Measurements from ENCODE around the gene FIP1L1.

Gene FIP1L1

GRCh38 chr4:53481586-53481985, 104.1 kb downstream of the FIP1L1 start:
- DNase-seq (ENCODE audit: low read depth in 1 of 2, low spot score in 1 of 2), result no peak
- no peak overlapping the region for H3K27ac ChIP-seq (replicated peaks)
- TF ChIP-seq SPI1 (IDR thresholded peaks at IDR 0.05; ENCODE audit: borderline replicate concordance, low read depth), result no peak

GRCh38 chr4:53483250-53483649, 105.8 kb downstream of the FIP1L1 start:
- TF ChIP-seq GABPA (IDR thresholded peaks at IDR 0.05; ENCODE audit: low read depth), result no peak
- no peak for TF ChIP-seq POLR2AphosphoS5 (IDR thresholded peaks at IDR 0.05; ENCODE audit: low read depth)
- no peak for TF ChIP-seq SPI1 (IDR thresholded peaks at IDR 0.05; ENCODE audit: borderline replicate concordance, low read depth)
- no peak for TF ChIP-seq REST (IDR thresholded peaks at IDR 0.05; ENCODE audit: insufficient replicate concordance, low read depth)
- no peak for TF ChIP-seq CTCF (IDR thresholded peaks at IDR 0.05; ENCODE audit: insufficient read depth, low read length)
- no peak overlapping the region for H3K27ac ChIP-seq (replicated peaks)
- DNase-seq (ENCODE audit: low read depth in 1 of 2, low spot score in 1 of 2), result no peak
- no peak overlapping the region for H3K4me3 ChIP-seq (replicated peaks; ENCODE audit: insufficient read depth, low read length)
- H3K27me3 ChIP-seq (ENCODE audit: insufficient read depth, poor library complexity, severe bottlenecking), result peaks cover 10% of the 10 kb centered on the region

More at GRCh38 chr4:53481586-53481985, 104.1 kb downstream of the FIP1L1 start:
- no peak overlapping the region for H3K4me3 ChIP-seq (replicated peaks; ENCODE audit: insufficient read depth, low read length)
- H3K27me3 ChIP-seq (ENCODE audit: insufficient read depth, poor library complexity, severe bottlenecking), result peaks cover 8% of the 10 kb centered on the region

GRCh38 chr4:53484911-53485657, 107.6 kb downstream of the FIP1L1 start:
- no peak for DNase-seq (ENCODE audit: low read depth in 1 of 2, low spot score in 1 of 2)

More at GRCh38 chr4:53484911-53485657, 107.6 kb downstream of the FIP1L1 start:
- TF ChIP-seq GABPA (IDR thresholded peaks at IDR 0.05; ENCODE audit: low read depth), result no peak
- TF ChIP-seq SPI1 (IDR thresholded peaks at IDR 0.05; ENCODE audit: borderline replicate concordance, low read depth), result no peak
- no peak for TF ChIP-seq REST (IDR thresholded peaks at IDR 0.05; ENCODE audit: insufficient replicate concordance, low read depth)
- TF ChIP-seq POLR2AphosphoS5 (IDR thresholded peaks at IDR 0.05; ENCODE audit: low read depth), result no peak
- TF ChIP-seq CTCF (IDR thresholded peaks at IDR 0.05; ENCODE audit: insufficient read depth, low read length), result no peak
- H3K27me3 ChIP-seq (ENCODE audit: insufficient read depth, poor library complexity, severe bottlenecking), result peaks cover 11% of the 10 kb centered on the region
- no peak overlapping the region for H3K4me3 ChIP-seq (replicated peaks; ENCODE audit: insufficient read depth, low read length)
- H3K27ac ChIP-seq (replicated peaks), result no peak overlapping the region

Data from HL-60 (cell line).